LoVo (cell line): ENCODE data around the gene PTPRA.

Experiments used
- DNase-seq: peaks from one replicate; pipeline ENCODE4 v3.0.0-alpha.2; 2016; ENCODE audit warnings: low spot score

PTPRA gene

DNA sequence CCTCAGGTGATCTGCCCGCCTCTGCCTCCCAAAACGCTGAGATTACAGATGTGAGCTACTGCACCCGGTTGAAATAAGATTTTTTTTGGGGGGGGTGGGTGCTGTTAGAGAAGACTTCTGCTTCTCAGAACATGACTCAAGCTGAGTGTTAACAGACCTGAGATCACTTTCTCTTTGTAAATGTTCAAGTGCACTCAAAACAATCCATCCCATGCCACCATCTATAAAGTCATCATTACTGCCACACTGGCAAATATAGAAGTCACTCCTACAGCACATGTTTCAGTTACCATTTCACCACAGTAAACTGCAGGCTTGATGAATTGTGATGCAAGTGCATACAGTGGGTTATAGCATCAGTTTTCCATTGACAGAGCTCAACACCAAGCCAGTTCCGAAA lies 23.8 kb upstream of the PTPRA start:
- DNase-seq, result no peak

- DNase-seq, result no peak
These were observed 22.2 kb upstream of the PTPRA start for GRCh38 chr20:2851086-2851485.

- no peak for DNase-seq
These were observed 14.7 kb upstream of the PTPRA start for GRCh38 chr20:2858591-2858990.

- DNase-seq, result no peak
These were observed 13.8 kb upstream of the PTPRA start for GRCh38 chr20:2859330-2860121.

DNA sequence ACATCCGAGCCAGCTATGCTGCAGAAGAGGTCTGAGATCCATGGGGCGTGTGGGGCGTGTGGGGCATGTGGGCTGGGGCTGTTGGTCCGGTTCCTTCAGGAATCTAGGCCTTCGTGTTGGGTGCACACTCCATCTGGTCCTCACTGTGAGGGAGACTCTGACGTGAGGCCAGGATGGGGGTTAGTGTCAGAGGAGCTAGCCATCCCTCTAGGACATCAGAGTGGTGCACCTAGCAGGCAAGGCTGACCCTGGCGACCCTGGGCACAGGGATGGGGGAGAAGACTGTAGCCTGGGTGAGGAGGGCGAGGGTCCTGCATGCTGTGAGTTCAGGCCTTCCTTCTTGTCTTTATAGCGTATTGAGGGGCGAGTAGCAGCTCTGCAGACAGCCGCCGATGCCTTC lies 8.7 kb upstream of the PTPRA start:
- no peak for DNase-seq

- no peak for DNase-seq
These were observed 8.2 kb upstream of the PTPRA start for GRCh38 chr20:2865101-2865500.

- no peak for DNase-seq
These were observed 7.7 kb upstream of the PTPRA start for GRCh38 chr20:2865630-2866029.

GRCh38 chr20:2866236-2866635 lies 7.0 kb upstream of the PTPRA start:
- DNase-seq, result no peak

- no peak for DNase-seq
These were observed 6.0 kb upstream of the PTPRA start for GRCh38 chr20:2867081-2867864.

- DNase-seq, result no peak
These were observed 3.9 kb upstream of the PTPRA start for GRCh38 chr20:2869381-2869780.

GRCh38 chr20:2871111-2871465 lies 2.2 kb upstream of the PTPRA start:
- DNase-seq, result no peak

DNA sequence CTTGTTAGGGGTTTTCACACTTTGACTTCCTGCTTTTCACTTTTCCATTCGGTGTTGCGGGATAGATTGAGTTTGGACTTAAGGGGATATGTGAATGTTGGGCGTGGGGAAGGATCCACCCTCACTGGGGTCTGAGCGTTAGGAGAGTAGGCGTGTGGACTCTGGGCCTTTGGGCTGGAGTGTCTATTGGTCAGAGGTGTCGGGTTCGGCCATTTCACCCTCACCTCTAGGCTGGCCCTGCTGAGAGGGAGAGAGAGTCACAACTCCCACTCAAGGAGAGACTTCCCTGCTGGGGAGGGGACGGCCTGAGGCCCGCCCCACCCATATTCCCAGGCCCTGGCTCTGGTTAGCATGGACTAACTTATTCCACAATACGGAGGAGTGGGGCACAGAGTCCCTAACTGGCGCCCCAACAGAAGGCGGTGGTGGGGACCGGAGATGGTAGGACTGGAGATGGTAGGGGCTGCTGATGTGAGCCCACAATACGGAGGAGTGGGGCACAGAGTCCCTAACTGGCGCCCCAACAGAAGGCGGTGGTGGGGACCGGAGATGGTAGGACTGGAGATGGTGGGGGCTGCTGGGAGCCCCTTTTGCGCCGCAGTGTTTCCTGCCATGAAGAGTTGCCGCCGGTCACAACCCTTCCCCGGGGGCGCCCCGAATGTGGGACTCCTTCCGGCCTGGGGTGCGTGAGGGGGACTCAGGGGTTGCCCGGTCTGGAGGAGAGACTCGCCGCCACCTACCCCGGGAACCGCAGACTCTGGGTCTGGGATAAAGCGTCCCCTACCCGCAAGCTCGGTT lies 1.4 kb upstream of the PTPRA start:
- DNase-seq, result no peak

- DNase-seq, result peak; percentile 51
These were observed 747 bp upstream of the PTPRA start for GRCh38 chr20:2872459-2873009.

DNA sequence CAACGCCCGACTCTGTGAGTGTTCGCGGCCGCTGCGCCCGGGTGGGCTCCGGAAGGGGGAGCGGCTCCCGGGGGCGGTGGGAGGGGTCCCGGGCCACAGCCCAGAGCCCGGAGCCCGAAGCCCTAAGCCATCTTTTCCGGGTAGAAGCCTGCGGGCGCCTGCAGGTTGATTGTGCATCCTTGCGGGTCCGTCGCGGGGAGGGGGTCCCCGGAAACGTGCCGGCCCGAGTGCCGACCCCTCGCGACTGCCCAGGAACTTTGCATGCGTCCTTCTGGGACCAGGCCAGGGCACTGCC lies 413 bp downstream of the PTPRA start:
- no peak for DNase-seq

DNA sequence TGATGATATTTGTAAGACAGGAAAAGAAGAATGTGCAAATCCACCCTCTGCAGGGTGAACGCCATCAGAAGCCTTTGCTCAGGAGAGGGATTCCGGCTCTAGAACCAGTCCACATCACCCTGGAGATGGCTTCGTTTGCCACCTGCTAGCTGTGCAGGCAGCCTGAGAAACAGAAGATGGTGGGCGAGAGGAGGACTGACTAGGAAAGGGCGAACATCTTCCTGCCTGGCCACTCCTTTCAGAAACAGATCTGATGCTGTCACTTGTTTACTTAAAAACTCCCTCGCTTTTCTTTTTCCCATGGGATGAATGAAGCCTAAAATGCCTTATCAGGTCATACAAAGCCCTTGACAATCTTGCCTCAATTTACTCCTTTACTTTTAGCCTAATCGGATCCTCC lies 1.2 kb downstream of the PTPRA start:
- DNase-seq, result no peak

GRCh38 chr20:2875690-2876203 lies 2.5 kb downstream of the PTPRA start:
- DNase-seq, result no peak

DNA sequence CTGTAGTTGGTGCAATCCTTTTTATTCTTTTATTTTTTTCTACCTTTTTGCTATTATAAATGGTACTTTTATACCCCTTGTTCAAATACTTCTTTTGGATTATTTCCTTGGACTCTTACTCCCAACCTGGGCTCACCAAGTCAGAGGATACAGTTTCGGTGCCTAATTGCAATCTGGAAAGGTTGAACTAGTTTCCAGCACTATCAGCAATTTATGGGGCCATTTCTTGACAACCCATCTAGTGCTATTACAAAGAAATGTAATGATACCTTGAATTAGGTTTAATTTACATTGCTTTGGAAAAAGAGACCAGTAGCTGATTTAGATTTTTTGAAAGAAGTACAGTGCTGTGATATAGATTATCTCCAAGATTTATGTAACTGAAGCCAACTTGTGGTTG lies 5.2 kb downstream of the PTPRA start:
- DNase-seq, result no peak

- DNase-seq, result no peak
These were observed 5.9 kb downstream of the PTPRA start for GRCh38 chr20:2879146-2879545.

- no peak for DNase-seq
These were observed 7.4 kb downstream of the PTPRA start for GRCh38 chr20:2880650-2881049.

DNA sequence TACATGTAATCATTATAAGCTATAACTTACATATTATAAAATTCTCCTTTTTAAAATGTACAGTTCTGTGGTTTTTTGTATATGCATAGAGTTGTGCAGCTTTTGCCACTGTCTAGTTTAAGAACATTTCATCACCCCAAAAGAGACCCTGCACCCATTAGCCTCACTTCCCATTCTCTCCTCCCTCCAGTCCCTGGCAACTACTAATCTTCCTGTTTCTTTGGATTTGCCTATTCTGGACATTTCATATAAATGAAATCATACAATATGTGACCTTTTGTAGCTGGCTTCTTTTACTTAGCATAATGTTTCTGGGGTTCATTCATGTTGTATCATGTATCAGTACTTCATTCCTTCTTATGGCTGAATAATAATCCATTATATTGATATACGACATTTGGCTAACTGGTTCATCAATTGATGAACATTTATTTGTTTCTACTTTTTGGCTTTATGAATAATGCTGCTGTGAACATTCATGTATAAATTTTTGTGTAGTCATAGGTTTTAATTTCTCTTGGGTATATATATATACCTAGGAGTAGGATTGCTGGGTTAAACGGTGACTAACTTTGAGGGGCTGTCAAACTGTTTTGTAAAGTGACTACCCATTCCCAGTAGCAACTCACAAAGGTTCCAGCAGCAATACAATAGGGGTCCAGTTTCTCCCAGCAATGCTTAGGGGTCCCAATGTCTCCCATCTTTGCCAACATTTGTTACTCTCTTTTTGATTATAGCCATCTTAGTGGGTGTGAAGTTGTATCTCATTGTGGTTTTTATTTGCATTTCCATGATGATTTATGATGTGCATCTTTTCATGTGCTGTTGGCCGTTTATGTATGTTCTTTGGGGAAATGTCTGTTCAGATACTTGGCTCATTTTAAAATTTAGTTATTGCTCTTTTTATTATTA lies 10.7 kb downstream of the PTPRA start:
- no peak for DNase-seq

- no peak for DNase-seq
These were observed 14.4 kb downstream of the PTPRA start for GRCh38 chr20:2887715-2888114.
